Measurements from ENCODE around the gene SAMD11.

- TF ChIP-seq, protein P1, sequence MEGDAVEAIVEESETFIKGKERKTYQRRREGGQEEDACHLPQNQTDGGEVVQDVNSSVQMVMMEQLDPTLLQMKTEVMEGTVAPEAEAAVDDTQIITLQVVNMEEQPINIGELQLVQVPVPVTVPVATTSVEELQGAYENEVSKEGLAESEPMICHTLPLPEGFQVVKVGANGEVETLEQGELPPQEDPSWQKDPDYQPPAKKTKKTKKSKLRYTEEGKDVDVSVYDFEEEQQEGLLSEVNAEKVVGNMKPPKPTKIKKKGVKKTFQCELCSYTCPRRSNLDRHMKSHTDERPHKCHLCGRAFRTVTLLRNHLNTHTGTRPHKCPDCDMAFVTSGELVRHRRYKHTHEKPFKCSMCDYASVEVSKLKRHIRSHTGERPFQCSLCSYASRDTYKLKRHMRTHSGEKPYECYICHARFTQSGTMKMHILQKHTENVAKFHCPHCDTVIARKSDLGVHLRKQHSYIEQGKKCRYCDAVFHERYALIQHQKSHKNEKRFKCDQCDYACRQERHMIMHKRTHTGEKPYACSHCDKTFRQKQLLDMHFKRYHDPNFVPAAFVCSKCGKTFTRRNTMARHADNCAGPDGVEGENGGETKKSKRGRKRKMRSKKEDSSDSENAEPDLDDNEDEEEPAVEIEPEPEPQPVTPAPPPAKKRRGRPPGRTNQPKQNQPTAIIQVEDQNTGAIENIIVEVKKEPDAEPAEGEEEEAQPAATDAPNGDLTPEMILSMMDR (IDR thresholded peaks at IDR 0.05) = no peak
- TF ChIP-seq POLR2A (IDR thresholded peaks at IDR 0.05; ENCODE audit: low read depth) = no peak
- TF ChIP-seq POLR2AphosphoS5 (IDR thresholded peaks at IDR 0.05) = no peak
- no peak for TF ChIP-seq EP300 (IDR thresholded peaks at IDR 0.05)
These were observed 20.9 kb upstream of the SAMD11 start for GRCh38 chr1:902802-903201.
